ENCODE results near the gene ADAMTS7. TPM values are rescaled to one million over a fixed set of nuclear protein-coding genes. Genes with fewer than 3 reads are reported as not detected.

ADAMTS7 gene
- total and polyA plus RNA-seq, 2 donors (not counting 1 experiment from before 2014, with no cell fraction given), result 0.10 to 16.6 TPM

GRCh38 chr15:78838489-78838888 lies 27.2 kb upstream of the ADAMTS7 start:
- H3K9me3 ChIP-seq (ENCODE audit: control extremely low read depth in 1 of 3, control insufficient read depth in 2 of 3, insufficient read depth in 1 of 3, low read length in 2 of 3), result no peaks in the 10 kb centered on the region
- no peaks in the 10 kb centered on the region for H3K79me2 ChIP-seq (ENCODE audit: control insufficient read depth, insufficient read depth, low read length)
- peaks cover 5% of the 10 kb centered on the region for H3K27me3 Mint-ChIP-seq
- no peaks in the 10 kb centered on the region for H3K9me3 Mint-ChIP-seq (ENCODE audit: insufficient read depth)
- ChIA-PET CTCF (interaction anchor here (0.6 kb wide), 1 partner anchor 429 kb away, joined by 4 read pairs; no protein-coding TSS in a partner anchor), POLR2A (no interaction called here)
- no peak overlapping the region for H3K4me3 Mint-ChIP-seq
- TF ChIP-seq CTCF (IDR thresholded peaks at IDR 0.05) (no peak), EZH2 (IDR thresholded peaks at IDR 0.05; ENCODE audit: borderline replicate concordance, insufficient read depth, low read depth, low read length, poor library complexity, severe bottlenecking) (no peak)
- H3K4me1 Mint-ChIP-seq, result peaks cover 10% of the 10 kb centered on the region
- no peak overlapping the region for H3K27ac ChIP-seq (ENCODE audit: low read length in 2 of 2)
- no peak overlapping the region for H3K4me3 ChIP-seq (ENCODE audit: control extremely low read depth in 1 of 5, extremely low read depth in 1 of 5, insufficient read depth in 1 of 5, low read depth in 2 of 5, low read length in 4 of 5)
- no peak overlapping the region for H3K27ac Mint-ChIP-seq
- ATAC-seq (ENCODE audit: low read depth), result no peak
- no peak overlapping the region for H3K9ac ChIP-seq (ENCODE audit: low read length)
- H3K4me1 ChIP-seq (ENCODE audit: control insufficient read depth in 2 of 2, insufficient read depth in 2 of 2, low read length in 2 of 2), result peaks cover 0 to 10% of the 10 kb centered on the region in 2 donors
- 94% methylated on average over 3 of the region's 3 CpGs for WGBS (ENCODE audit: insufficient coverage)
- no peaks in the 10 kb centered on the region for H3K27me3 ChIP-seq (replicated peaks in 1 of 4; ENCODE audit: control extremely low read depth in 1 of 4, control insufficient read depth in 3 of 4, insufficient read depth in 4 of 4, low read length in 3 of 4)
- H2AFZ ChIP-seq (ENCODE audit: insufficient read depth, low read depth, low read length, poor library complexity, severe bottlenecking), result no peak overlapping the region
- H4K20me1 ChIP-seq (ENCODE audit: control insufficient read depth, insufficient read depth, low read length, poor library complexity, severe bottlenecking), result no peaks in the 10 kb centered on the region
- intact Hi-C loops (cut with micrococcal nuclease), result no loop called here
- no peaks in the 10 kb centered on the region for H3K36me3 ChIP-seq (replicated peaks in 1 of 2; ENCODE audit: control extremely low read depth in 1 of 2, control insufficient read depth in 1 of 2, extremely low read depth in 1 of 2, insufficient read depth in 2 of 2, low read length in 1 of 2)
- no peak for DNase-seq
- no peak overlapping the region for H3K4me2 ChIP-seq (replicated peaks; ENCODE audit: low read depth, low read length, poor library complexity, severe bottlenecking)

GRCh38 chr15:78837543-78837942 lies 26.3 kb upstream of the ADAMTS7 start:
- Histone ChIP-seq H3K4me3 (ENCODE audit: control extremely low read depth in 1 of 5, extremely low read depth in 1 of 5, insufficient read depth in 1 of 5, low read depth in 2 of 5, low read length in 4 of 5) (no peak overlapping the region), H3K9me3 (ENCODE audit: control extremely low read depth in 1 of 3, control insufficient read depth in 2 of 3, insufficient read depth in 1 of 3, low read length in 2 of 3) (no peaks in the 10 kb centered on the region), H3K9ac (ENCODE audit: low read length) (no peak overlapping the region), H3K36me3 (replicated peaks in 1 of 2; ENCODE audit: control extremely low read depth in 1 of 2, control insufficient read depth in 1 of 2, extremely low read depth in 1 of 2, insufficient read depth in 2 of 2, low read length in 1 of 2) (no peaks in the 10 kb centered on the region), H3K27ac (ENCODE audit: low read length in 2 of 2) (no peak overlapping the region), H3K4me2 (replicated peaks; ENCODE audit: low read depth, low read length, poor library complexity, severe bottlenecking) (no peak overlapping the region), H3K27me3 (replicated peaks in 1 of 4; ENCODE audit: control extremely low read depth in 1 of 4, control insufficient read depth in 3 of 4, insufficient read depth in 4 of 4, low read length in 3 of 4) (no peaks in the 10 kb centered on the region), H2AFZ (ENCODE audit: insufficient read depth, low read depth, low read length, poor library complexity, severe bottlenecking) (no peak overlapping the region), H3K79me2 (ENCODE audit: control insufficient read depth, insufficient read depth, low read length) (no peaks in the 10 kb centered on the region), H4K20me1 (ENCODE audit: control insufficient read depth, insufficient read depth, low read length, poor library complexity, severe bottlenecking) (no peaks in the 10 kb centered on the region), H3K4me1 (ENCODE audit: control insufficient read depth in 2 of 2, insufficient read depth in 2 of 2, low read length in 2 of 2) (peaks cover 0 to 10% of the 10 kb centered on the region in 2 donors)
- H3K27me3 Mint-ChIP-seq, result peaks cover 11% of the 10 kb centered on the region
- WGBS (ENCODE audit: insufficient coverage), result over 99% methylated on average over 7 of the region's 8 CpGs
- ChIA-PET CTCF (interaction anchor here (0.7 kb wide), 1 partner anchor 544 kb away, joined by 3 read pairs; no protein-coding TSS in a partner anchor), POLR2A (interaction anchor here (0.6 kb wide), 1 partner anchor 8 kb away, joined by 3 read pairs; no protein-coding TSS in a partner anchor)
- no peaks in the 10 kb centered on the region for H3K9me3 Mint-ChIP-seq (ENCODE audit: insufficient read depth)
- H3K27ac Mint-ChIP-seq, result no peak overlapping the region
- DNase-seq (no peak), ATAC-seq (ENCODE audit: low read depth) (no peak)
- H3K4me3 Mint-ChIP-seq, result no peak overlapping the region
- peaks cover 9% of the 10 kb centered on the region for H3K4me1 Mint-ChIP-seq
- intact Hi-C loops (cut with micrococcal nuclease), result no loop called here
- TF ChIP-seq CTCF (IDR thresholded peaks at IDR 0.05) (no peak), EZH2 (IDR thresholded peaks at IDR 0.05; ENCODE audit: borderline replicate concordance, insufficient read depth, low read depth, low read length, poor library complexity, severe bottlenecking) (no peak)

Data from B cell (primary cell).